HG03565 (cell line): Measurements from ENCODE around the gene COMMD1.

Source experiments
- ATAC-seq: cut with Tn5 transposase; IDR thresholded peaks from one replicate; pipeline ENCODE4 v1.9.1; 2021; ENCODE audit warnings: mild to moderate bottlenecking, moderate library complexity; ENCODE audit not compliant: unreplicated experiment

The COMMD1 gene

GRCh38 chr2:62163834-62164233 lies 258.4 kb downstream of the COMMD1 start:
- ATAC-seq, result no peak

GRCh38 chr2:62175728-62176127 lies 270.3 kb downstream of the COMMD1 start:
- no peak for ATAC-seq

GRCh38 chr2:62176801-62177200 lies 271.3 kb downstream of the COMMD1 start:
- no peak for ATAC-seq

DNA sequence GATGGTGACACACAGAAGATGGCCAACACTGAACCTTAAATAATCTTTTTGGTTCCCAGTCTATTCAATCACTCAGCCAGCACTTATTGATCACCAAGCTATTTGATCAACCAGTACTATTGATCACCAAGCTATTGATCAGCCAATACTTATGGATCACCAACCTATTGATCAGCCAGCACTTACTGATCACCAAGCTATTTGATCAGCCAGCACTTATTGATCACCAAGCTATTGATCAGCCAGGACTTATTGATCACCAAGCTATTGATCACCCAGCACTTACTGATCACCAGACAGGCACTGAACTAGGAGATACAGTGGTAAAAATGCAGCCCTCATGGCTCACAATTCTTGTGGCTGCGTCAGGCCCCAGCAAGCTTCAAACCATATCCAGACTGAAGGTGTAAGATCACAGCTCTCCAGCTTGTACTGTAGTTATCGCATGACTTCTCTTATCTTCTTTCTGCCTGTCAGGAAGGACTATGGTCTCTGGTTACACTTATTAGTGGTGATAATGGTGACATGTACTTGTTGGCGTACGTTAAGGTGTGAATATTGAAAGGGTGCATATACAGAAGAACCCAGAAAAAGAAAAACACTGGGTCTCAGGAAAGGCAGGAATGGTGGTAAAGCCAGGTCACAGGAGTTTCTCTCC lies 272.0 kb downstream of the COMMD1 start:
- ATAC-seq, result no peak

DNA sequence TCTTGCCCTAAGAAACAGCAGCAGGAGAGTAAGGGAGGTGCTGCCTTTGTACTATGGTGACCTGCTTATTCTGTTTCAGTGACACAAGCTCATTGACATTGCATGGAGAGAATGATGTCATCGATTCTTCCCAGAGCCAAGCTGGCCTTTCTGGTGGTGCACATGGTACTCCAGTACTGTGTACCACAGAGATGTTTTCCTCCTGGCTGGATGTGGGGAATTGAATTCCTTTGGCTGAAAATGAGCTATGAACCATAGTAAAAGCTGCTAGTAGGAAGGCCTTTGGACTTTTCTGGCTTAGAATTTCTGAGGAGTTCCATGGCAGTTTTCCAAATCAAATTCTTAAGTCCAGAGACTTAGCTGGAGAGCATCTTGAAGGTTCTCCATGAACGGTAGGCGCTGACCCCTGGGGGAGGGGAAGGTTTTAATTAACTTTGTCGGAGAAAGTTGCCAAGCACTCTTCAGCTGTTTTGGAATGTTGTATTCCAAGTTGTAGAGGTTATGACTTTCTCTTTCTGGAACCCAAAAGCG lies 273.3 kb downstream of the COMMD1 start:
- no peak for ATAC-seq

GRCh38 chr2:62180975-62181374 lies 275.5 kb downstream of the COMMD1 start:
- no peak for ATAC-seq

- no peak for ATAC-seq
Observed at GRCh38 chr2:62181843-62182242, 276.4 kb downstream of the COMMD1 start.

- ATAC-seq, result no peak
Observed at GRCh38 chr2:62184512-62185230, 279.2 kb downstream of the COMMD1 start.
